HG02884 (cell line): Measurements from ENCODE around the gene APOBEC3C.
A peak's percentile ranks its signal among the peaks of the same experiment; 100 is the strongest.
"Not testable (repeated sequence)": the region's sequence is repeated elsewhere in the genome, so short reads cannot be mapped to it uniquely, and the experiment has no call there.

Source experiments
- ATAC-seq: cut with Tn5 transposase; IDR thresholded peaks from one replicate; pipeline ENCODE4 v1.9.1; 2021; ENCODE audit warnings: mild to moderate bottlenecking, moderate library complexity; ENCODE audit not compliant: unreplicated experiment

The APOBEC3C gene

GRCh38 chr22:39020021-39020651 is 6.1 kb downstream of the APOBEC3C start:
- not testable (repeated sequence) for ATAC-seq

- no peak for ATAC-seq
Measured at GRCh38 chr22:39021552-39022250, 7.6 kb downstream of the APOBEC3C start.

GRCh38 chr22:39024519-39025308 is 10.7 kb downstream of the APOBEC3C start:
- ATAC-seq: no peak

GRCh38 chr22:39026509-39027150 is 12.6 kb downstream of the APOBEC3C start:
- no peak for ATAC-seq

- ATAC-seq: no peak
Measured at GRCh38 chr22:39027717-39028116, 13.7 kb downstream of the APOBEC3C start.

- ATAC-seq: no peak
Measured at GRCh38 chr22:39028281-39028680, 14.2 kb downstream of the APOBEC3C start.

GRCh38 chr22:39029227-39029626 is 15.2 kb downstream of the APOBEC3C start:
- ATAC-seq: no peak

GRCh38 chr22:39030705-39031104 is 16.6 kb downstream of the APOBEC3C start:
- ATAC-seq: no peak

- not testable (repeated sequence) for ATAC-seq
Measured at GRCh38 chr22:39031434-39032295, 17.6 kb downstream of the APOBEC3C start.

- ATAC-seq: not testable (repeated sequence)
Measured at GRCh38 chr22:39037071-39037470, 23.0 kb downstream of the APOBEC3C start.

GRCh38 chr22:39039306-39040126 is 25.5 kb downstream of the APOBEC3C start:
- no peak for ATAC-seq

- not testable (repeated sequence) for ATAC-seq
Measured at GRCh38 chr22:39040155-39040537, 26.1 kb downstream of the APOBEC3C start.

GRCh38 chr22:39040538-39041296 is 26.7 kb downstream of the APOBEC3C start, which contains the start of gene APOBEC3F:
TSS of gene APOBEC3F (plus strand) at chr22:39040864. CDS start at chr22:39040961, 97 bp downstream.
- peak; percentile 92 for ATAC-seq

- ATAC-seq: no peak
Measured at GRCh38 chr22:39041908-39042307, 27.9 kb downstream of the APOBEC3C start.

- not testable (repeated sequence) for ATAC-seq
Measured at GRCh38 chr22:39043063-39043462, 29.0 kb downstream of the APOBEC3C start.

- ATAC-seq: not testable (repeated sequence)
Measured at GRCh38 chr22:39045136-39045535, 31.1 kb downstream of the APOBEC3C start.

- ATAC-seq: not testable (repeated sequence)
Measured at GRCh38 chr22:39049486-39049885, 35.4 kb downstream of the APOBEC3C start.

GRCh38 chr22:39051844-39052495 is 37.9 kb downstream of the APOBEC3C start:
- not testable (repeated sequence) for ATAC-seq
